HG02759 (cell line): ENCODE data around the gene TRAFD1.

ENCODE experiments used
- ATAC-seq: cut with Tn5 transposase; IDR thresholded peaks from one replicate; pipeline ENCODE4 v1.9.1; 2021; ENCODE audit warnings: mild to moderate bottlenecking, moderate library complexity; ENCODE audit not compliant: unreplicated experiment

The TRAFD1 gene

DNA sequence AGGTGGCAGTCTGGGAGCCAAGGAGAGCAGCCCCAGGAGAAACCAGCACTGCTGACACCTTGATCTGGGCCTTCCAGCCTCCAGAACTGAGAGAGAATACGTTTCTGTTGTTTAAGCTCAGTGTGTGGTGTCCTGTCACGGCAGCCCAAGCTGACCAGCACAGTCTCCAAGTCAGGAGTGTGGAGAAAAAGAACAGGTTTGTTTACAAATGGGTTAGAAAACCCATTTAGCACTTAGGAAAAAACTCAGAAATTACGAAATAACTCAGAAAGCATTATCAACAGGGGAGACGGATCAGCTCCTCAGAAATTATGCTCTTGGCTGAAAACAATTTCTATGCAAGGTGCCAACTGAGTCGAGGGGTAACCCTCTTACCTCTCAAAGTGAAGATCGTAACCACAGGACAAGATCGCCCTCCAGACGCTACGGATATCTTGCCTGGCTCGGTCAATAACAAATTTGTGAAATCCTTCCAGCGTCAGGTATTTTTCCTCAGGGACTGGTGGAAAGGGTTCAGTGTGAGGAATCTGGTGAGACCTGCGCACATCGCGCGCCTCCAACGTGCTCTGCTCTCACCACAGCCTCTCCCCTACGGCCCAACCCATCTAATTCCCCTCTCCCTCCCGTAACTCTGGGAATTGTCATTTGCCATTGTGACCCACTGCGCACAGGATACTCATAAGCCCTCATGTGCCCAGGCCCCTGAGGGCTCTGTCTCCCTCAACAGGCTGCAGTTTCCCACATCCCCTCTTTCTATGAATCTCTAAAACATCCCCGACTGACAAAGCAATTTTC, 50.2 kb downstream of the TRAFD1 start:
- ATAC-seq, result no peak

DNA sequence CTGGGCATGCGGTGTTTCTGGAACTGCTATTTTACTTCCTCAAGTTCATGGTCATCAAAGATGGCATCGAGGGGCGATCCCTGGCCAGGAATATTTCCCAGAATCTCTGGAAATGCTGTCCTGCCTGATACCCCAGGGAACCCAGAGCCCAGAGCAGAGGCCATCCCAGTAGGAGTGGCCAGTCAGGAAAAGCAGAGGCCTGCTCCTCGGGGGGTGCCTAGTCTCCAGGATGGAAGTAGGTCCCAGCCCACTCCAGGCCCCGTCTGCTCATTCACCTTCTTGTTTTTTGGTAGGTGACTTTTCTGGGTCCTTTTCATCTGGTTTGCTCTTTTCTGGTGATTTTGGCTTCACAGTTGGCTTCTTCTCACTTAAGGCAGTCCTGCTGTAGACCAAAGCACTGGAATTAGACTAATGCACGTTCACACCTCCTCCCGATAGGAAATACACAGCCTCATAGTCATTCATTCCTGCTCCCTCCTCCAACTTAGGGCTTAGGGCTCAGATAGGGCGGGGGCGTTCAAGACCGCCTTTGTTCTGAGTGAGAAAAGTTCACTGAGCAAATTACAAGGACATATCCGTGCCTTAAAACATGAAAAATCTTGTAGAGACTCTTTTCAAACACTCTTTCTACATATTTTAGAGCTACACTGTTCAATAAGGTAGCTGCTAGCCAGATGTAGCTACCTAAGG, 51.1 kb downstream of the TRAFD1 start:
- no peak for ATAC-seq

GRCh38 chr12:112178796-112179195, 53.4 kb downstream of the TRAFD1 start:
- ATAC-seq, result no peak

- ATAC-seq, result no peak
These were observed 54.0 kb downstream of the TRAFD1 start for GRCh38 chr12:112179341-112179740.

- ATAC-seq, result no peak
These were observed 54.6 kb downstream of the TRAFD1 start for GRCh38 chr12:112179916-112180315.

DNA sequence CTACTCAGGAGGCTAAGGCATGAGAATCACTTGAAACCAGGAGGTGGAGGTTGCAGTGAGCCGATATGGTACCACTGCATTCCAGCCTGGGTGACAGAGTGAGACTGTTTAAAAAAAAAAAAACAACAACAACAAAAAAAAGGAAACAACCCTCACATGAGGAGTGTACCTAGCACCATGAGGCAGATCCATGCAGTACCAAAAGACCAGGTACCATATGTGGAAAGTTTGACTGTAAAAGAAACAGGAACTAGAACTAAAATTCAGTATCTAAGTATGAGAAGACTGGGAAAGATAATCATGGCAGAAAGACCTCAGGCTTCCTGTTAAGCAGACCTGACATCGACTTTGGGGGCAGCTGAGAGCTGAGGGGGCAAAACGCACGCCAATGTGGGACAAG, 55.1 kb downstream of the TRAFD1 start:
- ATAC-seq, result no peak

GRCh38 chr12:112182499-112182898, 57.1 kb downstream of the TRAFD1 start:
- no peak for ATAC-seq

GRCh38 chr12:112183141-112184021, 58.0 kb downstream of the TRAFD1 start:
- no peak for ATAC-seq

DNA sequence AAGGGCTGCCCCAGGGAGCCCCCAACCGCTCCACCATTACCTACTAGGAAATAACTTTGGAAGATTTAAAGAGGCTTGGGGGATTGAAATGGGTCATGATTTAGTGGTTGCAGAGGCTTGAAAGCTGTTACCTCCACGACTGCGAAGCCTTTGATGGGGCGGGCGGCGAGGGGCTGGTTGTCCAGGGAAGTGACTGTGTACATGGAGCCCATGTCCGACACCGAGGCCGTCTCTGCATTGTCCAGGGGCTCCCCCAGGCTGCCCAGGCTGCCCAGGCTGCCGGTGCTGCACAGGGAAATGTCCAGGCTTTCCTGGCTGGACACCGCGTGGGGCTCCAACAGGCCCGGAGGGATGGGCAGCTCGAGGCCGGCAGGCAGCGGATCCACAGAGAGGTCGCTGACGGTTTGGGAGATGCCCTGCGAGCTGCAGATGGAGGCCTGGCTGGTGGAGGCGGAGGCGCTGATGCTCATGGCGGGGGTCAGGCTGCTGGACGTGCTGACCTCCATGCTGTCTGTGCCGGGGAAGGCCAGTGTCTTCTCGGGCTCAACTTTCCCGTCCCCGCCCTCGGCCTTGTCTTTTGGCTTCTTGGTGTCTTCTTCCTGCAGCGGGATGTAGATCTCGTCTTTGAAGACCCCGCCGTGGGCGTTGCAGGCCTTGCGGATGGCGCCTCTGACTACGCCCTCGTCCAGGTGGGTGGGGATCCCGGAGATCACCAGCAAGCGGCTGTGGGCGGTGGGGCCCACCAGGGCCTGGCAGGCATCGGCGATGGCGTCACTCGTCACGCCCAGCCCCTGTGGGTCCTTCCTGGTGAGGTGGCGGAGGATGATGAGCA, 58.9 kb downstream of the TRAFD1 start:
- ATAC-seq, result no peak

- ATAC-seq, result no peak
These were observed 59.9 kb downstream of the TRAFD1 start for GRCh38 chr12:112185093-112185923.

DNA sequence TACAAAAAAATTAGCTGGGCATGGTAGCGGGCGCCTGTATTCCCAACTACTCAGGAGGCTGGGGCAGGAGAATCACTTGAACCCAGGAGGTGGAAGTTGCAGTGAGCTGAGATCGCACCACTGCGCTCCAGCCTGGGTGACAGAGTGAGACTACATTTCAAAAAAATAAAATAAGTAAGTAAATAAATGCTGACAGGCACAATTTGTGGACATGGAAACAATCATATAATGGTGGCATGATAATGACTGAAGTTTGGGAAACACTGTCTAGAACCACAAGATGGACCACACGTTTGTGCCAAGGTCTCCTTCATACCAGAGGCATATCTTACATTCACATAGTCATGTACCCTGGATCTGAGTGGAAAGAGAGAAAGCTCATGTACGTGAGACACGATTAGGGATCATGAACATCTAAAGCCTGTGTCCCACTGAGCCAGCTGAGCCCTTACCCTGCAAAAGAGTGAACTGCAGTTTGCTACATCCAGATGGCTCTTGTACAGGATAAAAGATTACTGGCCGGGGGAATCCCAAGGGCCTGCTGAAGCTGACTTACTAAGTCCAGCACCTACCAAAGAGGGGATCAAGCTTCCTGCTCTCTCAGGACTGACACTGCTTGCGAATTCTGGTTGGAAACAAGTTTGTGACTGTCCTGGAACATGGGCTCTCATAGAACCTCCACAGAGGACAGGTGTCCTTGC, 62.9 kb downstream of the TRAFD1 start:
- no peak for ATAC-seq

DNA sequence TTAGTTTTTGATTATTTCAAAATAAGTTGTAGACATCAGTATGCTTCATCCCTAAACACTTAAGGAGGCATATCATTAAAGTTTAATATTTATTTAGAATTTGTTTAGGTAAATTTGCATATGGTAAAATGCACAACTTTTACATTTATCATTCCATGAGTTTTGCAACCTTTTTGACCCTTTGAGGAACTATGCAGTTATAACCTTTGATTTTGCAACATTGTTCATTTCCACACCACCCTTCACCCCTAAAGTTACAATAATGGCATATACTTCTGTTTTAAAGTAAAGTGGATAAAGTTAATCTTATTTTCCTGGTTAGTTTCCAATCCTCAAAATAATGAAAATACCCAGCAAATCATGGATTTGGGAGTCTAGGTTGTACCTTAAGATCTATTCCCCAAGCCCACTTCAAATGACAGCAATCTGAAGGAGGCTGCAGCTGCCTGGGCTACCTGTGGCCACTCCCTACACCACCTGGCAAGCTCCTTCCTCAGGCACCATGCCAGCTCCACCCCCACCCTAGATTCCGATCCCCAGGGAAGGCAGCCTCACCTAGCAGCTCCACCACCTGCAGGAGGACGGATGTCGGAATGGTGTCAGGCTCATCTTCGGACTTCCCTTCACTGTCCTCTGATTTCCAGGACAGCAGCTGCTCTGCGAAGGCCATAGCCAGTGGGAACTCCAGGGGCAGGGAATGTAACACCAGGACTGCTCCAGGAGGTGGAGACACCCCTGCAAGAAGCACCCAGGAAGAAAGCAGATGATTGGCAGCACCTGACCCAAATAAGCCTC, 65.1 kb downstream of the TRAFD1 start:
- no peak for ATAC-seq

DNA sequence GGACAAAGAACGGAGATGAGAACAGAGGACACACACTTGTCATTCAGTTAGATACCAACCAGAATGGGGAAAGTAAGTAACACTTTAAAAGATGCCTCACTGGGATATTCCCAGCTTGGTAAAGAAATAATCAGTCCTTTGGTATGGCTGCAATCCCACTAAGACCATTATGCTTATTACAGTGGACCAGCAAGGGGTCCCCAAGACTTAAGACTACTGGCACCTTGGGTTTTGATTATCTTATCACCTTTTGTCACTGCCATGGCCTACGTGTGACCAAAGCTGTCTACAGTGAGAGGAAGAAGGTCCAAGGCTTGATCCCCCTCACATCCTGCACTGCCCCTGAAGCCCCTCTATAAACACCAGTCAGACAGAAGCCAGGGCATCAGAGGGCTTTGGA, 65.8 kb downstream of the TRAFD1 start:
- ATAC-seq, result no peak

DNA sequence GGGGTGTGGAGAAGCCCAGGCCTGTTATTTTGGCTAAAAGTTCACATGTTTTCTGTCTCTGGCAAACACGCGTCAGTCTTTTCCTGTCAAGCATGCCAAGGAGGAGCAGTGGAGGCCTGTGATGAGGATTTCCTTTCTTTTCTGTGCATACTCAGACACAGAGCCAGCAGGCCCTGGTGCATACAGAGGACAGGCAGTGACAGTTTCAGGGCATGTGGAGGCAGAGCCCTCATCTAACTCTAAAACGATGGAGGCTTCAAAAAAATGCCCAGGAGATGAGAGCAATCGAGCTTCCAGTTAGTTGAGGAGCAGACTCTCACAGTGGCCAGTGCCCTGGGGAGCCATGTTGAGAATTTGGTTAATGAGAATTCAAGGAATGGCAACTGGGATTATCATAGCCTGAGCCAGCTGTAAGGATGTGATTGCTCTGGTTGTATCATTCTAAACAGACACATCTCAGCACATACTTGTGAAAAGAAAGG, 66.5 kb downstream of the TRAFD1 start:
- ATAC-seq, result no peak

- ATAC-seq, result no peak
These were observed 67.1 kb downstream of the TRAFD1 start for GRCh38 chr12:112192475-112192874.

DNA sequence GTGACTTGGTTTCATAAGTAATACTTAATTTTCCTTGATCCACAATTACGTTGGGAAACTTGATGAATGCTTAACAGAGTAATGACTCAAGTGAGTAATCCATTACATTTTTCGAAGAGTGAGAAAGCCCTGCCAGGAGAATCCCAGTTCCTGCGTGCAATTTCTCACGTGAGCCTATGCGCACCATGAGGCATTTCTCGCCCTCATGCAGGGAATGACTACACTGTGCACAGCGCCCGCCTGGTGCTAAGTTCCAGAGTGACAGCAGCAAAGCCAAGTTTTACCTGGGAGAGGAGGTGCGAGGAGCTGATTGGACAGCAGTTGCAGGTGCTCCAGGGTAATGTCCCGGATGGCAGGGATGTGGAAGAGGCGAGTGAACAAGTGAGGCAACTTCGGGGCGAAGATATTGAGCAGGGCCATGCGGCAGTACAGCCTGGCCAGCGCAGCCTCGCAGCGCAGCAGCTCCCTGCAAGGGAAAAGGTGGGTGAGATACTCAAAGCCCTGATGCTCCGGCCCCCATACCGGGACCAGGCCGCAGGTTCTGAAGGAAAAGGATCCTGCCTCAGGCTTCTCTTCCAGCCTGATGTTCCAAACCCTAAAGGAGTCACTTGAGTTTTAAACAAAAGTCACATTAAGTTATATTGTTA, 69.4 kb downstream of the TRAFD1 start:
- no peak for ATAC-seq

GRCh38 chr12:112196196-112196875, 71.0 kb downstream of the TRAFD1 start:
- no peak for ATAC-seq
